Prostate gland (tissue), 2 donors: Measurements from ENCODE around the gene GFY. TPM values are rescaled to one million over a fixed set of nuclear protein-coding genes. Genes with fewer than 3 reads are reported as not detected.

ENCODE experiments used
- DNase-seq: peaks from one replicate; pipeline ENCODE4 v3.0.0-alpha.2; 2019; ENCODE audit warnings: low spot score
- H3K27ac ChIP-seq, 2 donors: fragments of 200-600 bp; sonication (generic); 2 replicates each; pipeline ENCODE4 v1.5.1; 2017 to 2019
- H3K27me3 ChIP-seq: fragments of 200-600 bp; sonication (generic); replicated peaks from 2 replicates; pipeline ENCODE4 v1.5.1; 2019; ENCODE audit not compliant: insufficient read depth
- H3K36me3 ChIP-seq, 2 donors: fragments of 200-600 bp; sonication (generic); 1 replicate in 1 of 2; 2 replicates in 1 of 2; pipeline versions ENCODE4 v1.5.1 to v1.8.1; 2017 to 2019
- H3K4me1 ChIP-seq: fragments of 200-600 bp; sonication (generic); replicated peaks from 2 replicates; pipeline ENCODE4 v1.5.1; 2019
- H3K4me3 ChIP-seq, 2 donors: fragments of 200-600 bp; sonication (generic); 2 replicates each; pipeline ENCODE4 v1.5.1; 2017 to 2019
- H3K9me3 ChIP-seq: fragments of 200-600 bp; sonication (generic); 2 replicates; pipeline ENCODE4 v1.5.1; 2017
- CTCF ChIP-seq, 4 experiments: fragments of 200-600 bp in 2 of 4; fragments of 450-650 bp in 2 of 4; sonication (generic) in 2 of 4; IDR thresholded peaks; 1 replicate in 3 of 4; 2 replicates in 1 of 4; pipeline ENCODE4 v1.5.1; 2016 to 2019; ENCODE audit warnings: antibody characterized with exemption in 4 of 4, mild to moderate bottlenecking in 2 of 4, moderate library complexity in 2 of 4
- POLR2A ChIP-seq: fragments of 450-650 bp; IDR thresholded peaks from one replicate; pipeline ENCODE4 v1.6.1; 2016; ENCODE audit warnings: antibody characterized with exemption, mild to moderate bottlenecking
- POLR2AphosphoS5 ChIP-seq: sonication (generic); formaldehyde crosslinking; IDR thresholded peaks from one replicate; pipeline ENCODE4 v1.6.1; 2017; ENCODE audit warnings: antibody characterized with exemption
- WGBS: methylation state at CpG from one replicate; pipeline ENCODE4 v1.1.5; 2018; 5-methylcytosine and 5-hydroxymethylcytosine counted together
- intact Hi-C: fragments of 100-400 bp; cut with DNase I; formaldehyde crosslinking; loops from one replicate; pipeline ENCODE4 v1.14.2; 2022
- total RNA-seq, 2 donors: library from RNA; depleted of rRNA; stranded (reverse); fragments of >200 nt; gene quantifications; one replicate each; pipeline ENCODE4 v1.1.0, GENCODE V29; 2016

The GFY gene
- total RNA-seq, 2 donors from 2014 or later, result not detected

GRCh38 chr19:49431330-49431749 lies 6.2 kb downstream of the GFY start:
- H3K4me3 ChIP-seq, result no peak overlapping the region
- no peaks in the 10 kb centered on the region for H3K36me3 ChIP-seq
- TF ChIP-seq POLR2AphosphoS5, result no peak
- TF ChIP-seq POLR2A, result no peak
- no peak for TF ChIP-seq CTCF (IDR thresholded peaks at IDR 0.05)
- 44% methylated on average over 29 of the region's 29 CpGs for WGBS
- H3K9me3 ChIP-seq, result no peaks in the 10 kb centered on the region
- H3K27me3 ChIP-seq, result peaks cover 61% of the 10 kb centered on the region
- intact Hi-C loops, result no loop called here
- H3K27ac ChIP-seq, result no peak overlapping the region
- no peaks in the 10 kb centered on the region for H3K4me1 ChIP-seq
- DNase-seq, result no peak

DNA sequence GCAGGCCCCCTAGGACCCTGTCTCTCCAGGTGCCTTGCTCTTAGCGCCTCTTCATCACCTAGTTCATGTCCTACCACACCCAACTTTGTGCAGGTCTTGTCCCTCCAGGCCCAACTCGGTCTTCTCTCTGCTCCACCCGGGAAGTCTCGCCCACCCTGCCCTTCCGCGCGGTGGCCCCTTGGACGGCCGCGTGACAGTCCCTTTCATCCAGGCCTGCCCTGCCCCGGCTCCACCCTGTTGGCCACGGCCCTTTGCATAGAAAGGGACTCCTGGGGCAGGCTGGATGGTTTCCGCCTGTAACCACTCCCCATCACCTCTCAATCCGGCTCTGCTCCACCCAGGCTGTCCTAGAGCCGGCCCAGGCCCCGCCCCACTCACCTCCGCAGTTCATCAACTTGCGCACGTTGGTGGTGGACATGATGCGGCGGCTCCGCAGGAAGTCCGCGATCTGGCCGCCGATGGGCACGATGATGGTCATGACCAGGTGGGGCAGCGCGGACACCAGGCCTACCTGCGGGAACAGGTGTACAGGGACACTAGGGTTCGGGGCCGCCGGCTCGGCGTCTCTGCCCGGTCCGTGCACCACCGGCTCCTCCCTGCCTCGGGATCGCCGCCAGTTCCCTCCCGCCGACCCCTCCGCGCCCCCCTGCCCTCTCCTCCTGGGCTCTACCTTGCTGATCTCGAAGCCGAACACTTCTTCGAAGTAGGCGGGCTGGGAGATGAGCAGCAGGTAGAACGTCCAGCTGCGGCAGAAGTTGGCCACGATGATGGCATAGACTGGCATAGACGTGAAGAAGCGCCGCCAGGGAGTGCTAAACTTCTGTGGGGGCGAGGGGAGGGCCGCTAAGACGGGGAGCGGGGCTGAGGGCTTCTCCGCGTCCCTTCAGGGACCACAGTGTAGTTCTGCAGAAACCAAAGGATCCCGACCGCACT lies 7.2 kb downstream of the GFY start:
- TF ChIP-seq POLR2AphosphoS5, result no peak
- TF ChIP-seq POLR2A, result no peak
- no peak for TF ChIP-seq CTCF (IDR thresholded peaks at IDR 0.05)
- WGBS, result 5% methylated on average over 58 of the region's 63 CpGs
- no peaks in the 10 kb centered on the region for H3K4me1 ChIP-seq
- peaks cover 56% of the 10 kb centered on the region for H3K27me3 ChIP-seq
- H3K9me3 ChIP-seq, result no peaks in the 10 kb centered on the region
- H3K4me3 ChIP-seq, result no peak overlapping the region
- H3K27ac ChIP-seq, result no peak overlapping the region
- DNase-seq, result no peak
- intact Hi-C loops, result no loop called here
- no peaks in the 10 kb centered on the region for H3K36me3 ChIP-seq

- Histone ChIP-seq H3K27me3 (peaks cover 46% of the 10 kb centered on the region), H3K9me3 (no peaks in the 10 kb centered on the region), H3K36me3 (no peaks in the 10 kb centered on the region), H3K4me3 (no peak overlapping the region), H3K4me1 (no peaks in the 10 kb centered on the region), H3K27ac (no peak overlapping the region)
- 10% methylated on average over 31 of the region's 31 CpGs for WGBS
- DNase-seq, result no peak
- no peak for TF ChIP-seq POLR2AphosphoS5
- TF ChIP-seq CTCF (IDR thresholded peaks at IDR 0.05), result no peak
- no peak for TF ChIP-seq POLR2A
- intact Hi-C loops, result no loop called here
These were observed 8.2 kb downstream of the GFY start for GRCh38 chr19:49433240-49433901.

GRCh38 chr19:49434907-49435583 lies 9.9 kb downstream of the GFY start:
- H3K27me3 ChIP-seq, result peaks cover 44% of the 10 kb centered on the region

More at GRCh38 chr19:49434907-49435583, 9.9 kb downstream of the GFY start:
- DNase-seq, result no peak
- H3K27ac ChIP-seq, result no peak overlapping the region
- WGBS, result 89% methylated on average over 18 of the region's 18 CpGs
- no peak for TF ChIP-seq CTCF (IDR thresholded peaks at IDR 0.05)
- TF ChIP-seq POLR2AphosphoS5, result no peak
- TF ChIP-seq POLR2A, result no peak
- no peaks in the 10 kb centered on the region for H3K9me3 ChIP-seq
- intact Hi-C loops, result no loop called here
- no peaks in the 10 kb centered on the region for H3K36me3 ChIP-seq
- no peaks in the 10 kb centered on the region for H3K4me1 ChIP-seq
- H3K4me3 ChIP-seq, result no peak overlapping the region
